Esophagus muscularis mucosa (tissue), 3 donors: ENCODE data around the gene SNX3.

ENCODE experiments used
- EP300 ChIP-seq: sonication (generic); formaldehyde crosslinking; IDR thresholded peaks from one replicate; pipeline ENCODE4 v1.6.1; 2017; ENCODE audit warnings: antibody characterized with exemption
- TF ChIP-seq, protein P1 (sequence below), 3 experiments: fragments of 200-600 bp in 2 of 3; fragments of 450-650 bp in 1 of 3; sonication (generic) in 2 of 3; IDR thresholded peaks; one replicate each; pipeline ENCODE4 v1.5.1; 2017 to 2019; ENCODE audit warnings: antibody characterized with exemption in 3 of 3, mild to moderate bottlenecking in 2 of 3, moderate library complexity in 1 of 3

DNA sequence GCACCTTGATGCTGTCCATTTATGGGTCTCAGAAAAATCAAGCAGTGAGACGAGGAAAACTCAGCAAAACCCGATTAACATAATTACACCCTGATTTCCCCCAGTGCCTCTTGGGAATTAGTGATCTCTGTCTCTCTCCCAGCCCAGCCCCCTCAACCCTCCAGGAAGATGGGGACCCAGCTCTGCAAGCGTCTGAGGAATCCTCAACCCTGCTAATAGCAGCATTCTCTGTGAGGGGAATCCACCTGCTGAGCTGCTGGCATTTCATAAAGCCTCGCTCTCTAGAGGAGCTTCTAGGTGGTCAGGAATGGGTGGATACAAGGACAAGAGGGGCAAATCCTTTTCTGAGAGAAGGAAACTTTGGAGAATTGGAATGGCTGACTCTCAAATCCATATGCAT, 81.1 kb downstream of the SNX3 start:
- TF ChIP-seq, protein P1, sequence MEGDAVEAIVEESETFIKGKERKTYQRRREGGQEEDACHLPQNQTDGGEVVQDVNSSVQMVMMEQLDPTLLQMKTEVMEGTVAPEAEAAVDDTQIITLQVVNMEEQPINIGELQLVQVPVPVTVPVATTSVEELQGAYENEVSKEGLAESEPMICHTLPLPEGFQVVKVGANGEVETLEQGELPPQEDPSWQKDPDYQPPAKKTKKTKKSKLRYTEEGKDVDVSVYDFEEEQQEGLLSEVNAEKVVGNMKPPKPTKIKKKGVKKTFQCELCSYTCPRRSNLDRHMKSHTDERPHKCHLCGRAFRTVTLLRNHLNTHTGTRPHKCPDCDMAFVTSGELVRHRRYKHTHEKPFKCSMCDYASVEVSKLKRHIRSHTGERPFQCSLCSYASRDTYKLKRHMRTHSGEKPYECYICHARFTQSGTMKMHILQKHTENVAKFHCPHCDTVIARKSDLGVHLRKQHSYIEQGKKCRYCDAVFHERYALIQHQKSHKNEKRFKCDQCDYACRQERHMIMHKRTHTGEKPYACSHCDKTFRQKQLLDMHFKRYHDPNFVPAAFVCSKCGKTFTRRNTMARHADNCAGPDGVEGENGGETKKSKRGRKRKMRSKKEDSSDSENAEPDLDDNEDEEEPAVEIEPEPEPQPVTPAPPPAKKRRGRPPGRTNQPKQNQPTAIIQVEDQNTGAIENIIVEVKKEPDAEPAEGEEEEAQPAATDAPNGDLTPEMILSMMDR (IDR thresholded peaks at IDR 0.05): no peak
- no peak for TF ChIP-seq EP300
